GM12865 (cell line): ENCODE data around the gene SNRNP27.

Experiments
- DNase-seq: peaks from one replicate; pipeline ENCODE4 v3.0.0; 2010; ENCODE audit warnings: low read depth
- H3K4me3 ChIP-seq: 2 replicates; pipeline ENCODE4 v1.5.1; 2011; ENCODE audit warnings: mild to moderate bottlenecking, low read depth, low read length, control low read depth
- TF ChIP-seq, protein P1 (sequence below): IDR thresholded peaks from 2 replicates; pipeline ENCODE4 v1.5.1; 2011; ENCODE audit warnings: low read length, control low read depth, low read depth, inconsistent platforms; ENCODE audit not compliant: insufficient read depth; ENCODE audit errors: missing control alignments

Gene SNRNP27

DNA sequence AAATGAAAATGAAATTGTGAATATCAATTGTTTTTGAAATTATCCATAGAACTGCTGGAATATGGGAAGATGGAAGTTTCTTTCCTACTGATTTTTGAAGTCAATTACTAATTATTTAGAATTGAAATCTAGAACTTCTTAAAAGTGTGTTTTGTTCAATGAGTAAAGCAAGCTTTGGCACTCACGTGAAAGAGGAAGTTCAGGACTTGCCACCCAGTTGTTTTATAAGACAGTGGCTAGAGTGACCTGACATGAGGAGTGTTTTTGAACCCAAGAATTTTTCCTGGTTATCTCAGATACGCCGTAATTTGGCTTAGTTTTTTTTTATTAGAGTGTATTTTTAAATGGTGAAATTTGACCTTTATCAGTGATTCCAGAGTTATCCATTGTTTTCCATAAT, 24.6 kb downstream of the SNRNP27 start:
- TF ChIP-seq, protein P1, sequence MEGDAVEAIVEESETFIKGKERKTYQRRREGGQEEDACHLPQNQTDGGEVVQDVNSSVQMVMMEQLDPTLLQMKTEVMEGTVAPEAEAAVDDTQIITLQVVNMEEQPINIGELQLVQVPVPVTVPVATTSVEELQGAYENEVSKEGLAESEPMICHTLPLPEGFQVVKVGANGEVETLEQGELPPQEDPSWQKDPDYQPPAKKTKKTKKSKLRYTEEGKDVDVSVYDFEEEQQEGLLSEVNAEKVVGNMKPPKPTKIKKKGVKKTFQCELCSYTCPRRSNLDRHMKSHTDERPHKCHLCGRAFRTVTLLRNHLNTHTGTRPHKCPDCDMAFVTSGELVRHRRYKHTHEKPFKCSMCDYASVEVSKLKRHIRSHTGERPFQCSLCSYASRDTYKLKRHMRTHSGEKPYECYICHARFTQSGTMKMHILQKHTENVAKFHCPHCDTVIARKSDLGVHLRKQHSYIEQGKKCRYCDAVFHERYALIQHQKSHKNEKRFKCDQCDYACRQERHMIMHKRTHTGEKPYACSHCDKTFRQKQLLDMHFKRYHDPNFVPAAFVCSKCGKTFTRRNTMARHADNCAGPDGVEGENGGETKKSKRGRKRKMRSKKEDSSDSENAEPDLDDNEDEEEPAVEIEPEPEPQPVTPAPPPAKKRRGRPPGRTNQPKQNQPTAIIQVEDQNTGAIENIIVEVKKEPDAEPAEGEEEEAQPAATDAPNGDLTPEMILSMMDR: no peak
- H3K4me3 ChIP-seq: no peak overlapping the region
- peak; percentile 28 for DNase-seq

DNA sequence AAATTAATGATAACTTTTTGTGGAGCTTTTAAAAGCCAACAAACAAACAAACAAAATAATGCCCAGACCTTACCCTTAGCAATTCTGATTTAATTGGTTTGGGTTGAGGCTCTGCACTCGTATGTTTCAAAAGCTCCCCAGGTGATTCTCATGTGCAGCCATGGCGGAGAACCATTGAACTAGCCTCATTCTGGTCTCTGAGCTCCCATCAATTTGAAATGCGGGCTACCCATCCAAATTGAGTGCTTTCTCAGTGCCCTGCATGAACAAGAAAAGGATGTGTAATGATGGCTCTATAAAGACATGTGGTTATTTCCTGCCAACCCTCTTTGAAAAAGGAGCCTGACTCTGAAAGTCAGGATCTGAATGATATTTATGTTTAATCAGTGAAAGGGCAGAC, 29.4 kb downstream of the SNRNP27 start:
- DNase-seq: no peak
- no peak overlapping the region for H3K4me3 ChIP-seq
- TF ChIP-seq, protein P1: no peak

DNA sequence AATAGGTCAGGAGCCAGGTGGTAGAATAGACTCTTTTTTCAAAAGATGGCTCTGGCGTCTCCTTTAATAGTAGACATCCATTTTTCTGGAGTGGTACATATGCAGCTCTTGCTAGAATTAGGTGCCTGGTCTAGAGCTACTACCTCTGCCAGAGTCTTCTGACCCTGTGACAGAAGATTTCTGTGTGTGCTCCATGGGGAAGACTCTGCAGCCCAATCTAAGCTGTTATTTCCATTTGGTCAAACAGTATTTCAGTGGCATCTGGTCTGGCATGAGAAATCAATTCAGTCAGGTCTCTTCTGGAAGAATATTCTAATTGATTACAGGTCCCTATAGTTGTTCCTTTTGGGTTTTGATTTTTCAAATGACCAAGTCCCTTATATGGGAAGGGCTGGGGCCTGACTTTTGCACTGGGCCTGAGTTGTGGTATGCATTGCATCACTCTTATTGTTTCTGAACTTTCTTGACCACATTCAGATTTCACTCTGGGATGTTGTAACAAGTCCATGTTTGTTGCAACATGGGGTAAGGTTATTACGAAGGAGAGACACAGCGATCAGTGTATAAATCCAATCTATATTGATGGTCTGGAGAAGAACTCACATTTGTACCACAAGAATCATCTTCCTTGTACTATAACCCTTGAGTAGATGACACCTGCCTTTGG, 33.2 kb downstream of the SNRNP27 start:
- TF ChIP-seq, protein P1: no peak
- no peak overlapping the region for H3K4me3 ChIP-seq

GRCh38 chr2:69931832-69932595, 38.3 kb downstream of the SNRNP27 start:
- DNase-seq: no peak
- H3K4me3 ChIP-seq: no peak overlapping the region
- TF ChIP-seq, protein P1: no peak

More for the DNA sequence above, 33.2 kb downstream of the SNRNP27 start:
- DNase-seq: no peak

GRCh38 chr2:69932596-69932922, 38.8 kb downstream of the SNRNP27 start:
- TF ChIP-seq, protein P1: no peak
- no peak for DNase-seq
- H3K4me3 ChIP-seq: no peak overlapping the region

DNA sequence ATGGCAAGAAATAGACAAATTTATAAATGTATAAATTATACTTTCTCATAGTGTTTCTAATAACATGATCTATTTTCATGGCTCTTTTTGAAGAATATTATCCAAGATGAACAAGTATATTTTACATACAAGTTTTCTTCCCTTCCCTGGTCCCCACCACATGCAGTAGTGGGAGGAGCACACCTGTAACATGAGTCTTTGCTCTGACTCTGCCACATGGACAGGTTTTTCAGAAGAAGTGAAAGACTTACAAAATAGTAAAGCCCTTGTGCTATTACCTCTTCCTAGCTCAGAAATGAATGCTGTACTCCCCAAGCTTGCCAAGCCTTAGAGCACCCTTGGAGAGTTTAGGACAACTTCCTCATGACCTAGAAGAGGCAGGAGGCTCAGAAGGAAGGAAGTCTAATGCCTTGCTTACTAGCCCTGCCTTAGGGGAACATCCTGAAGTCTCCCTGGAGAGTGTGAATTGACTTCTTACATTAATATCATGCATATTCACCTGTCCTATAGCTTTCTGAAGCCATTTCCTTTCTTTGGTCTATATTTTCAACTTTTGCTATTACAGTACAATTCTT, 39.6 kb downstream of the SNRNP27 start:
- no peak overlapping the region for H3K4me3 ChIP-seq
- DNase-seq: no peak
- TF ChIP-seq, protein P1: no peak
